Measurements from ENCODE around the gene SLC10A7. TPM values are rescaled to one million over a fixed set of nuclear protein-coding genes. Genes with fewer than 3 reads are reported as not detected.

Gene SLC10A7
- total and polyA plus RNA-seq, 2 donors (not counting 1 experiment from before 2014, with no cell fraction given): 5.7 to 18.3 TPM

- no peak overlapping the region for H3K4me3 ChIP-seq (ENCODE audit: control extremely low read depth in 1 of 5, extremely low read depth in 1 of 5, insufficient read depth in 1 of 5, low read depth in 2 of 5, low read length in 4 of 5)
- no CpG with 5 or more reads among the region's 3 CpGs for WGBS (ENCODE audit: insufficient coverage)
- H3K9ac ChIP-seq (ENCODE audit: low read length): no peak overlapping the region
- no peaks in the 10 kb centered on the region for H4K20me1 ChIP-seq (ENCODE audit: control insufficient read depth, insufficient read depth, low read length, poor library complexity, severe bottlenecking)
- no peak overlapping the region for H3K4me3 Mint-ChIP-seq
- H3K4me2 ChIP-seq (replicated peaks; ENCODE audit: low read depth, low read length, poor library complexity, severe bottlenecking): no peak overlapping the region
- H3K79me2 ChIP-seq (ENCODE audit: control insufficient read depth, insufficient read depth, low read length): no peaks in the 10 kb centered on the region
- no peak overlapping the region for H3K27ac Mint-ChIP-seq
- no peaks in the 10 kb centered on the region for H3K4me1 ChIP-seq (ENCODE audit: control insufficient read depth in 2 of 2, insufficient read depth in 2 of 2, low read length in 2 of 2)
- TF ChIP-seq CTCF (IDR thresholded peaks at IDR 0.05) (no peak), EZH2 (IDR thresholded peaks at IDR 0.05; ENCODE audit: borderline replicate concordance, insufficient read depth, low read depth, low read length, poor library complexity, severe bottlenecking) (no peak)
- H3K9me3 Mint-ChIP-seq (ENCODE audit: insufficient read depth): no peaks in the 10 kb centered on the region
- H3K27me3 ChIP-seq (replicated peaks in 1 of 4; ENCODE audit: control extremely low read depth in 1 of 4, control insufficient read depth in 3 of 4, insufficient read depth in 4 of 4, low read length in 3 of 4): no peaks in the 10 kb centered on the region
- peaks cover 10 to 11% of the 10 kb centered on the region in 2 experiments for H3K36me3 ChIP-seq (replicated peaks in 1 of 2; ENCODE audit: control extremely low read depth in 1 of 2, control insufficient read depth in 1 of 2, extremely low read depth in 1 of 2, insufficient read depth in 2 of 2, low read length in 1 of 2)
- no peak overlapping the region for H3K27ac ChIP-seq (ENCODE audit: low read length in 2 of 2)
- H3K27me3 Mint-ChIP-seq: no peaks in the 10 kb centered on the region
- ChIA-PET CTCF (no interaction called here), POLR2A (no interaction called here)
- no peak for ATAC-seq (ENCODE audit: low read depth)
- H2AFZ ChIP-seq (ENCODE audit: insufficient read depth, low read depth, low read length, poor library complexity, severe bottlenecking): no peak overlapping the region
- intact Hi-C loops (cut with micrococcal nuclease): no loop called here
- H3K9me3 ChIP-seq (ENCODE audit: control extremely low read depth in 1 of 3, control insufficient read depth in 2 of 3, insufficient read depth in 1 of 3, low read length in 2 of 3): no peaks in the 10 kb centered on the region
- H3K4me1 Mint-ChIP-seq: no peaks in the 10 kb centered on the region
- DNase-seq: no peak
Observed at GRCh38 chr4:146510942-146511341, 10.8 kb downstream of the SLC10A7 start.

- TF ChIP-seq CTCF (IDR thresholded peaks at IDR 0.05) (no peak), EZH2 (IDR thresholded peaks at IDR 0.05; ENCODE audit: borderline replicate concordance, insufficient read depth, low read depth, low read length, poor library complexity, severe bottlenecking) (no peak)
- no peaks in the 10 kb centered on the region for H3K9me3 ChIP-seq (ENCODE audit: control extremely low read depth in 1 of 3, control insufficient read depth in 2 of 3, insufficient read depth in 1 of 3, low read length in 2 of 3)
- H3K9ac ChIP-seq (ENCODE audit: low read length): no peak overlapping the region
- Mint-ChIP-seq H3K4me1 (no peaks in the 10 kb centered on the region), H3K27me3 (no peaks in the 10 kb centered on the region), H3K27ac (no peak overlapping the region), H3K9me3 (ENCODE audit: insufficient read depth) (no peaks in the 10 kb centered on the region), H3K4me3 (no peak overlapping the region)
- 91% methylated on average over 3 of the region's 3 CpGs for WGBS (ENCODE audit: insufficient coverage)
- no peak overlapping the region for H3K4me3 ChIP-seq (ENCODE audit: control extremely low read depth in 1 of 5, extremely low read depth in 1 of 5, insufficient read depth in 1 of 5, low read depth in 2 of 5, low read length in 4 of 5)
- H3K4me2 ChIP-seq (replicated peaks; ENCODE audit: low read depth, low read length, poor library complexity, severe bottlenecking): no peak overlapping the region
- no peak overlapping the region for H3K27ac ChIP-seq (ENCODE audit: low read length in 2 of 2)
- peaks cover 0 to 8% of the 10 kb centered on the region in 2 experiments for H3K36me3 ChIP-seq (replicated peaks in 1 of 2; ENCODE audit: control extremely low read depth in 1 of 2, control insufficient read depth in 1 of 2, extremely low read depth in 1 of 2, insufficient read depth in 2 of 2, low read length in 1 of 2)
- DNase-seq (no peak), ATAC-seq (ENCODE audit: low read depth) (no peak)
- H4K20me1 ChIP-seq (ENCODE audit: control insufficient read depth, insufficient read depth, low read length, poor library complexity, severe bottlenecking): no peaks in the 10 kb centered on the region
- ChIA-PET CTCF (no interaction called here), POLR2A (no interaction called here)
- H2AFZ ChIP-seq (ENCODE audit: insufficient read depth, low read depth, low read length, poor library complexity, severe bottlenecking): no peak overlapping the region
- intact Hi-C loops (cut with micrococcal nuclease): no loop called here
- H3K79me2 ChIP-seq (ENCODE audit: control insufficient read depth, insufficient read depth, low read length): no peaks in the 10 kb centered on the region
- no peaks in the 10 kb centered on the region for H3K4me1 ChIP-seq (ENCODE audit: control insufficient read depth in 2 of 2, insufficient read depth in 2 of 2, low read length in 2 of 2)
- H3K27me3 ChIP-seq (replicated peaks in 1 of 4; ENCODE audit: control extremely low read depth in 1 of 4, control insufficient read depth in 3 of 4, insufficient read depth in 4 of 4, low read length in 3 of 4): no peaks in the 10 kb centered on the region
Observed at GRCh38 chr4:146508229-146508939, 13.4 kb downstream of the SLC10A7 start.

Measured in B cell (primary cell).